Neural cell (in vitro differentiated cells): ENCODE measurements around the gene GNB3. TPM values are rescaled to one million over a fixed set of nuclear protein-coding genes. Genes with fewer than 3 reads are reported as not detected.

ENCODE experiments used
- H2AFZ ChIP-seq: fragments of 200-600, 300-800 bp; sonication (generic), shearing (Covaris generic); 2 replicates; pipeline ENCODE4 v1.6.0; 2014; ENCODE audit warnings: low read depth, mild to moderate bottlenecking, antibody characterized with exemption, low read length, moderate library complexity
- H3F3A ChIP-seq: fragments of 200-600 bp; shearing (Covaris generic); 2 replicates; pipeline ENCODE4 v1.6.1; 2016; ENCODE audit warnings: mild to moderate bottlenecking, moderate library complexity, mixed read lengths, antibody characterized with exemption, low read length; ENCODE audit not compliant: insufficient read depth, poor library complexity, severe bottlenecking
- H3K27ac ChIP-seq: fragments of 200-600, 300-800 bp; sonication (generic), shearing (Covaris generic); 2 replicates; pipeline ENCODE4 v1.5.1; 2014; ENCODE audit warnings: mild to moderate bottlenecking, low read length, moderate library complexity
- H3K27me3 ChIP-seq: fragments of 300-800, 200-600 bp; sonication (generic), shearing (Covaris generic); 2 replicates; pipeline ENCODE4 v1.6.0; 2014; ENCODE audit warnings: mild to moderate bottlenecking, low read depth, low read length, moderate library complexity; ENCODE audit not compliant: insufficient read depth
- H3K36me3 ChIP-seq: fragments of 300-800, 200-600 bp; sonication (generic), shearing (Covaris generic); 2 replicates; pipeline ENCODE4 v1.5.1; 2014; ENCODE audit warnings: mild to moderate bottlenecking, antibody characterized with exemption, low read length, moderate library complexity; ENCODE audit not compliant: insufficient read depth
- H3K4me2 ChIP-seq: fragments of 300-800, 200-600 bp; sonication (generic), shearing (Covaris generic); 2 replicates; pipeline ENCODE4 v1.6.0; 2014; ENCODE audit warnings: mild to moderate bottlenecking, low read length
- H3K4me3 ChIP-seq: fragments of 300-800, 200-600 bp; sonication (generic), shearing (Covaris generic); 2 replicates; pipeline ENCODE4 v1.5.1; 2014; ENCODE audit warnings: mild to moderate bottlenecking, low read length, moderate library complexity
- H3K79me2 ChIP-seq: fragments of 200-600 bp; shearing (Covaris generic); replicated peaks from 2 replicates; pipeline ENCODE4 v1.6.0; 2014; ENCODE audit warnings: mild to moderate bottlenecking, low read length, moderate library complexity; ENCODE audit not compliant: insufficient read depth
- H3K9ac ChIP-seq: fragments of 300-800, 200-600 bp; sonication (generic), shearing (Covaris generic); 2 replicates; pipeline ENCODE4 v1.6.1; 2016; ENCODE audit warnings: mild to moderate bottlenecking, low read length, mixed read lengths
- H3K9me2 ChIP-seq: fragments of 200-600 bp; shearing (Covaris generic); 2 replicates; pipeline ENCODE4 v1.6.1; 2016; ENCODE audit warnings: mild to moderate bottlenecking, low read length, mixed read lengths; ENCODE audit not compliant: insufficient read depth
- H3K9me3 ChIP-seq: fragments of 200-600, 300-800 bp; sonication (generic), shearing (Covaris generic); 2 replicates; pipeline ENCODE4 v1.6.1; 2016; ENCODE audit warnings: mild to moderate bottlenecking, mixed run types, low read length, moderate library complexity, mixed read lengths
- H4K20me1 ChIP-seq: fragments of 200-600 bp; shearing (Covaris generic); 2 replicates; pipeline ENCODE4 v1.6.1; 2016; ENCODE audit warnings: mild to moderate bottlenecking, mixed run types; ENCODE audit not compliant: insufficient read depth
- EP300 ChIP-seq: fragments of 450-650 bp; conservative IDR thresholded peaks from 2 replicates; pipeline ENCODE4 v1.6.1; 2014; ENCODE audit warnings: antibody characterized with exemption, mild to moderate bottlenecking, moderate library complexity; ENCODE audit not compliant: poor library complexity, severe bottlenecking
- EZH2 ChIP-seq: fragments of 200-600, 300-800 bp; shearing (Covaris generic), sonication (generic); IDR thresholded peaks from 2 replicates; pipeline ENCODE4 v1.6.1; 2014; ENCODE audit warnings: antibody characterized with exemption, low read length, borderline replicate concordance, mild to moderate bottlenecking; ENCODE audit not compliant: insufficient read depth, poor library complexity, severe bottlenecking
- MXI1 ChIP-seq: fragments of 450-650 bp; conservative IDR thresholded peaks from 2 replicates; pipeline ENCODE4 v1.6.1; 2014; ENCODE audit warnings: antibody characterized with exemption, mild to moderate bottlenecking; ENCODE audit not compliant: poor library complexity, severe bottlenecking
- REST ChIP-seq: IDR thresholded peaks from 2 replicates; pipeline ENCODE4 v1.6.1; 2012; ENCODE audit warnings: borderline replicate concordance
- SMC3 ChIP-seq: fragments of 450-650 bp; conservative IDR thresholded peaks from 2 replicates; pipeline ENCODE4 v1.6.1; 2014; ENCODE audit warnings: antibody characterized with exemption, mild to moderate bottlenecking, moderate library complexity; ENCODE audit not compliant: poor library complexity
- polyA plus RNA-seq: library from polyadenylated mRNA; depleted of rRNA; stranded (reverse); fragments of >200 nt; gene quantifications from 2 replicates; pipeline ENCODE4 v1.2.3, GENCODE V29; 2014

The GNB3 gene
- polyA plus RNA-seq, 1 donor from 2014 or later: 18.8 TPM

- Histone ChIP-seq H2AFZ (no peak overlapping the region), H4K20me1 (no peaks in the 10 kb centered on the region), H3K27me3 (no peaks in the 10 kb centered on the region), H3K9me2 (no peaks in the 10 kb centered on the region), H3F3A (peaks cover 10% of the 10 kb centered on the region), H3K9ac (peak overlapping the region; percentile 95), H3K4me2 (peak overlapping the region; percentile 36), H3K27ac (peak overlapping the region; percentile 87), H3K36me3 (no peaks in the 10 kb centered on the region), H3K9me3 (no peaks in the 10 kb centered on the region), H3K79me2 (peaks cover 29% of the 10 kb centered on the region), H3K4me3 (peak overlapping the region; percentile 58)
- TF ChIP-seq EP300 (no peak), SMC3 (peak; percentile 13), REST (no peak)
These were observed 13.8 kb upstream of the GNB3 start for GRCh38 chr12:6826734-6827436.

- no peaks in the 10 kb centered on the region for H3K36me3 ChIP-seq
These were observed 13.3 kb upstream of the GNB3 start for GRCh38 chr12:6827437-6827911.

More at GRCh38 chr12:6827437-6827911, 13.3 kb upstream of the GNB3 start:
- H3K27ac ChIP-seq: peak overlapping the region; percentile 87
- H3K9me3 ChIP-seq: no peaks in the 10 kb centered on the region
- H4K20me1 ChIP-seq: no peaks in the 10 kb centered on the region
- peaks cover 10% of the 10 kb centered on the region for H3F3A ChIP-seq
- peaks cover 23% of the 10 kb centered on the region for H3K79me2 ChIP-seq
- H2AFZ ChIP-seq: no peak overlapping the region
- TF ChIP-seq EZH2 (no peak), EP300 (no peak), MXI1 (peak; percentile 66), REST (no peak)
- no peaks in the 10 kb centered on the region for H3K27me3 ChIP-seq
- peak overlapping the region; percentile 58 for H3K4me3 ChIP-seq
- H3K9me2 ChIP-seq: no peaks in the 10 kb centered on the region
- peak overlapping the region; percentile 36 for H3K4me2 ChIP-seq
- H3K9ac ChIP-seq: peak overlapping the region; percentile 95
